ENCODE data around the gene AP2A2.

DNA sequence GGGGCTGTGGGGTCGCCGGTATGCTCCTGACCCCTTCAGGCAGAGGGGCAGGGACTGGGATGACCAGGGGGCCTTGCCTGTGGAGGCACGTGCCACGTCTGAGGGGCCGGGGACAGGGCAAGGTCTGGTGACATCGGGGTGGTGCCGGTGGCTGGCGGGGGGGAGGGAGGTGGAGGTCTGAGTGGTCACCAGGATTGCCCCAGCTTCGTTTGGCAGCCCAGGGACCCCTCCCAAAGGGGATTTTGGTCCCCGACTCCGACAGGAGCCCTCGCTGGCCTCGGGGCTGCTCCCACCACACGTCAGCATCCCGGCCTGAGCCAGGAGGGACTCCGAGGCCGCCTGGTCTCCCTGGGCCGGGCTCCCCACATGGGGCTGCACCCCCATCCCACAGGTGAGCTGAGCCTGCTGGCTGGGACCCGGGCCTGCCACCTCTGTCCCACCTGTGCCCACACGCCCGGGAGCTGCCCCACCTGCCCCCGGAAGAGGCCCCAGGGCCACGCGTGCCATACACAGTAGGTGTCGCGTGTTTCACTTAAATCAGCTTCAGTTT, 111.9 kb downstream of the AP2A2 start:
- TF ChIP-seq EZH2phosphoT487 (IDR thresholded peaks at IDR 0.05; ENCODE audit: borderline replicate concordance) = no peak
- TF ChIP-seq, protein P1, sequence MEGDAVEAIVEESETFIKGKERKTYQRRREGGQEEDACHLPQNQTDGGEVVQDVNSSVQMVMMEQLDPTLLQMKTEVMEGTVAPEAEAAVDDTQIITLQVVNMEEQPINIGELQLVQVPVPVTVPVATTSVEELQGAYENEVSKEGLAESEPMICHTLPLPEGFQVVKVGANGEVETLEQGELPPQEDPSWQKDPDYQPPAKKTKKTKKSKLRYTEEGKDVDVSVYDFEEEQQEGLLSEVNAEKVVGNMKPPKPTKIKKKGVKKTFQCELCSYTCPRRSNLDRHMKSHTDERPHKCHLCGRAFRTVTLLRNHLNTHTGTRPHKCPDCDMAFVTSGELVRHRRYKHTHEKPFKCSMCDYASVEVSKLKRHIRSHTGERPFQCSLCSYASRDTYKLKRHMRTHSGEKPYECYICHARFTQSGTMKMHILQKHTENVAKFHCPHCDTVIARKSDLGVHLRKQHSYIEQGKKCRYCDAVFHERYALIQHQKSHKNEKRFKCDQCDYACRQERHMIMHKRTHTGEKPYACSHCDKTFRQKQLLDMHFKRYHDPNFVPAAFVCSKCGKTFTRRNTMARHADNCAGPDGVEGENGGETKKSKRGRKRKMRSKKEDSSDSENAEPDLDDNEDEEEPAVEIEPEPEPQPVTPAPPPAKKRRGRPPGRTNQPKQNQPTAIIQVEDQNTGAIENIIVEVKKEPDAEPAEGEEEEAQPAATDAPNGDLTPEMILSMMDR (conservative IDR thresholded peaks at IDR 0.05; ENCODE audit: low read length) = no peak

Data from Loucy (cell line).